Measurements from ENCODE around the gene TTPAL. TPM values are rescaled to one million over a fixed set of nuclear protein-coding genes. Genes with fewer than 3 reads are reported as not detected.

TTPAL gene
- total RNA-seq, 1 experiment from 2014 or later, result 21.1 TPM

DNA sequence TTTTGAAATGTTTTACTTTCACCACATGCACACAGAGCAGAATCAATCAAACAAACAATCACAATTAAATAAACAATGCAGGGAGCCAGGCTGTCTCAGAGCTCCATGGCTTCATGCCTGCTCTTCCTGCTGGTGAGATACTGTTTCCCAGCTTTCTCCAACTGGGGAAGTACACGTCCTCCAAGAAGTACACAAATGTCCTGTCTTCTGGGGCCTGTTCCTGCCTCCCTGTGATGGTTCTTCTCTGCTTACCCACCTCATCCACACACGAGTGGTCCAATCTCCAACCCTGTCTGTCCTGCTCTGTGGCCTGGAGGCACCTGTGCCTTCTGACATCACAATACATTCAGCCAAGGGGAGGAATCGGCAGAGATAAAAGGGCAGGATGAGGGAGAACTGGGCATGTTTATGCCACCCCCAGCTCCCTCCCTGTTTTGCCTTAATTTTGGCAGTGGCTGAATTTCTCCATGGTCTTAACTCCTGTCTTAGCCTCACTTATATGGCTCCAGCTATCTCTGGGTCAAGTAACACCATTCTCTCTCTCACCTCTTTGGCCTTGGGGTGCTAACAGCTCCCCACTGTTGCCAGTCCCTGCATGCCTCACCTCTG, 25.3 kb upstream of the TTPAL start:
- Histone ChIP-seq H2BK20ac (ENCODE audit: low read depth, low read length, poor library complexity, severe bottlenecking) (no peak overlapping the region), H4K5ac (ENCODE audit: insufficient read length, low read depth, low read length) (no peak overlapping the region), H3K14ac (ENCODE audit: insufficient read depth, low read length) (no peak overlapping the region), H3K23ac (ENCODE audit: insufficient read length, low read depth, low read length) (no peak overlapping the region), H3K9me3 (ENCODE audit: control insufficient read depth, low read depth, low read length) (no peaks in the 10 kb centered on the region), H2BK12ac (ENCODE audit: insufficient read length, low read depth, low read length) (no peak overlapping the region), H3K56ac (ENCODE audit: insufficient read length, low read depth, low read length) (no peak overlapping the region), H4K91ac (ENCODE audit: insufficient read length, low read depth, low read length) (no peak overlapping the region), H3K4me2 (ENCODE audit: insufficient read depth, insufficient read length, low read length) (no peak overlapping the region), H3K79me1 (ENCODE audit: insufficient read depth, low read depth, low read length, poor library complexity, severe bottlenecking) (no peaks in the 10 kb centered on the region), H4K20me1 (ENCODE audit: control insufficient read depth, insufficient read depth, insufficient read length) (no peaks in the 10 kb centered on the region), H2BK5ac (ENCODE audit: insufficient read length, low read length) (no peak overlapping the region), H3T11ph (ENCODE audit: low read length) (no peak overlapping the region), H2AK5ac (ENCODE audit: insufficient read length, low read length) (no peak overlapping the region), H3K79me2 (ENCODE audit: insufficient read depth, low read length) (no peaks in the 10 kb centered on the region), H3K9ac (ENCODE audit: extremely low read depth, insufficient read length, low read length) (no peak overlapping the region), H2AFZ (ENCODE audit: low read length) (no peak overlapping the region), H4K8ac (replicated peaks; ENCODE audit: insufficient read length, low read depth, low read length) (no peak overlapping the region), H2BK120ac (ENCODE audit: low read depth, low read length, poor library complexity, severe bottlenecking) (no peak overlapping the region), H2BK15ac (ENCODE audit: low read depth, low read length) (no peak overlapping the region), H3K23me2 (ENCODE audit: insufficient read length, low read depth, low read length, poor library complexity, severe bottlenecking) (no peaks in the 10 kb centered on the region), H3K4me1 (ENCODE audit: insufficient read depth, low read length) (no peaks in the 10 kb centered on the region), H3K18ac (ENCODE audit: insufficient read length, low read depth, low read length) (no peak overlapping the region), H3K27ac (ENCODE audit: insufficient read length, low read depth, low read length) (no peak overlapping the region), H3K4ac (ENCODE audit: low read depth, low read length) (no peak overlapping the region), H3K27me3 (ENCODE audit: insufficient read depth, low read length) (no peaks in the 10 kb centered on the region)
- no peaks in the 10 kb centered on the region for H3K9me3 Mint-ChIP-seq
- no CpG with 5 or more reads among the region's 3 CpGs for WGBS (ENCODE audit: extremely low coverage, insufficient read length, low lambda C conversion rate)
- no peak overlapping the region for H3K27ac Mint-ChIP-seq
- H3K4me3 Mint-ChIP-seq, result no peak overlapping the region
- peaks cover 0 to 4% of the 10 kb centered on the region in 2 experiments; a peak in 2 of 4 replicates for H3K4me1 Mint-ChIP-seq
- H3K36me3 Mint-ChIP-seq (ENCODE audit: insufficient read depth in 1 of 3, low read depth in 3 of 3), result no peaks in the 10 kb centered on the region
- DNase-seq, result no peak
- TF ChIP-seq, protein P1, sequence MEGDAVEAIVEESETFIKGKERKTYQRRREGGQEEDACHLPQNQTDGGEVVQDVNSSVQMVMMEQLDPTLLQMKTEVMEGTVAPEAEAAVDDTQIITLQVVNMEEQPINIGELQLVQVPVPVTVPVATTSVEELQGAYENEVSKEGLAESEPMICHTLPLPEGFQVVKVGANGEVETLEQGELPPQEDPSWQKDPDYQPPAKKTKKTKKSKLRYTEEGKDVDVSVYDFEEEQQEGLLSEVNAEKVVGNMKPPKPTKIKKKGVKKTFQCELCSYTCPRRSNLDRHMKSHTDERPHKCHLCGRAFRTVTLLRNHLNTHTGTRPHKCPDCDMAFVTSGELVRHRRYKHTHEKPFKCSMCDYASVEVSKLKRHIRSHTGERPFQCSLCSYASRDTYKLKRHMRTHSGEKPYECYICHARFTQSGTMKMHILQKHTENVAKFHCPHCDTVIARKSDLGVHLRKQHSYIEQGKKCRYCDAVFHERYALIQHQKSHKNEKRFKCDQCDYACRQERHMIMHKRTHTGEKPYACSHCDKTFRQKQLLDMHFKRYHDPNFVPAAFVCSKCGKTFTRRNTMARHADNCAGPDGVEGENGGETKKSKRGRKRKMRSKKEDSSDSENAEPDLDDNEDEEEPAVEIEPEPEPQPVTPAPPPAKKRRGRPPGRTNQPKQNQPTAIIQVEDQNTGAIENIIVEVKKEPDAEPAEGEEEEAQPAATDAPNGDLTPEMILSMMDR (conservative IDR thresholded peaks at IDR 0.05), result no peak
- peaks cover 3% of the 10 kb centered on the region for H3K27me3 Mint-ChIP-seq (ENCODE audit: low read depth)

Data from H9 (cell line).